DOHH2 (cell line): ENCODE data around the gene HDDC3.

Experiments used
- CTCF ChIP-seq: fragments of 200-600 bp; sonication (generic); IDR thresholded peaks from one replicate; pipeline ENCODE4 v1.5.1; 2014; ENCODE audit warnings: antibody characterized with exemption, mild to moderate bottlenecking, low read depth, low read length; ENCODE audit not compliant: poor library complexity, severe bottlenecking
- EZH2phosphoT487 ChIP-seq: fragments of 200-600 bp; sonication (generic); IDR thresholded peaks from 2 replicates; pipeline ENCODE4 v1.6.1; 2017; ENCODE audit warnings: borderline replicate concordance, mild to moderate bottlenecking, antibody characterized with exemption, low read length, moderate library complexity, mixed read lengths

DNA sequence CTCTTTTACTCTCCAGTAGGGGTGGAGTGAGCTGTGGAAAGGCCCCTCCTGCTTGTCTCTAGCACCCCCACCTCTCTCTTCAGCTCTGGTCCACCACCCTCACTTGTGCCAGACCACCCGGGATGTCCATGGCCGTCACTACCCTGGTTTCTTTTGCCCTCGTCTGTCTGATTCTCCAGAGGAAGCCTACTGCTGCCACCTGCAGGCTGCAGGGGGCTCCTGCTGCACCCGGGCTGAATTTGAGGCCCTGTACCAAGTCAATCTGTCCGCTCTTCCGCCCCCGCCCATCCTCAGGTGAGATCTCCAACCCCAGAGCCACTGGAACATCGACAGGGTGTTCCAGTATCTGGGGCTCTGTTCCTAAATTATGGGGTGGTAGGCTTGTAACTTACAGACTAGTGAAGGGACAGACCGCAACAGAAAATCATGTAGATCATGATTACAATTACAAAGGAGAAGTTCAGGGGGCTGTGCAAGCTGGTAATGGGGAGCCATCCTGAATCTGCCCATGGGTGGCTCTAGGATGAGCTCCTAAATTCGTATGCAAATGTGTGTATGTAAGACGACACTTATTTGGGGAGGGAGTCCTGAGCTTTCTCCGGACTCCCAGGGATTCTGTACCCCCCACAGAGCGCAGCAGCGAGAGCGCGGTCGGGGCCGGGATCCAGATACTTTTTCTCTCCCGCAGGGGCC is 2.1 kb upstream of the HDDC3 start:
- peak; percentile 97 for TF ChIP-seq CTCF
- TF ChIP-seq EZH2phosphoT487 = no peak
